ACC112 (cell line): ENCODE measurements around the gene CA11.
"Not testable (repeated sequence)": the region's sequence is repeated elsewhere in the genome, so short reads cannot be mapped to it uniquely, and the experiment has no call there.

Source experiments
- H2AFZ ChIP-seq: fragments of 200-600 bp; sonication (generic); one replicate; pipeline ENCODE4 v1.6.0; 2017; ENCODE audit warnings: antibody characterized with exemption, low read length; ENCODE audit not compliant: unreplicated experiment
- H3K27ac ChIP-seq: fragments of 200-600 bp; sonication (generic); 2 replicates; pipeline ENCODE4 v1.5.1; 2014; ENCODE audit warnings: low read depth, mild to moderate bottlenecking, antibody characterized with exemption, low read length, moderate library complexity
- H3K27me3 ChIP-seq: fragments of 200-600 bp; sonication (generic); 2 replicates; pipeline ENCODE4 v1.6.1; 2014; ENCODE audit warnings: mild to moderate bottlenecking, antibody characterized with exemption, low read length, moderate library complexity, mixed read lengths; ENCODE audit not compliant: insufficient read depth
- H3K36me3 ChIP-seq: fragments of 200-600 bp; sonication (generic); 2 replicates; pipeline ENCODE4 v1.6.1; 2016; ENCODE audit warnings: mild to moderate bottlenecking, antibody characterized with exemption, low read length, moderate library complexity, mixed read lengths; ENCODE audit not compliant: insufficient read depth
- H3K4me1 ChIP-seq: fragments of 200-600 bp; sonication (generic); one replicate; pipeline ENCODE4 v1.6.1; 2016; ENCODE audit warnings: low read length, mixed read lengths; ENCODE audit not compliant: insufficient read depth, unreplicated experiment, control insufficient read depth
- H3K4me3 ChIP-seq: fragments of 200-600 bp; sonication (generic); 2 replicates; pipeline ENCODE4 v1.5.1; 2014; ENCODE audit warnings: mild to moderate bottlenecking, low read depth, low read length
- H3K79me2 ChIP-seq: fragments of 200-600 bp; sonication (generic); one replicate; pipeline ENCODE4 v1.6.0; 2016; ENCODE audit warnings: low read length; ENCODE audit not compliant: control insufficient read depth, unreplicated experiment, insufficient read depth

The CA11 gene

GRCh38 chr19:48669903-48670668 lies 24.1 kb upstream of the CA11 start:
- Histone ChIP-seq H3K27ac (no peak overlapping the region), H3K4me1 (peaks cover 2% of the 10 kb centered on the region), H3K79me2 (no peaks in the 10 kb centered on the region), H3K4me3 (no peak overlapping the region), H2AFZ (no peak overlapping the region), H3K36me3 (no peaks in the 10 kb centered on the region), H3K27me3 (no peaks in the 10 kb centered on the region)

DNA sequence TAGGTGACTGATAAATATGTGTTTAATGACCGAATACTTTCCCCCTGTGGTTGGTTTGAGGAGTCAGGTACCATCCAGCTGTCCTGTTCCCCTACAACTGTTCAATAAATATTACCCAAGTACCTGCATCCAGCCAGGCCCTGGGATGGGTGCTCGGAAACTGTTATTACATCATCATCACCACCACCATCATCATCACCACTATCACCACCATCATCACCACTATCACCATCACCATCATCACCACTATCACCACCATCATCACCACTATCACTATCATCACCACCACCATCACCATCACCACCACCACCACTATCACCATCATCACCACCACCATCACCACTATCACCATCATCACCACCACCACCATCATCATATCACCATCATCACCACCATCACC lies 22.8 kb upstream of the CA11 start:
- Histone ChIP-seq H2AFZ (no peak overlapping the region), H3K79me2 (no peaks in the 10 kb centered on the region), H3K36me3 (no peaks in the 10 kb centered on the region), H3K4me3 (no peak overlapping the region), H3K4me1 (no peaks in the 10 kb centered on the region), H3K27ac (no peak overlapping the region), H3K27me3 (no peaks in the 10 kb centered on the region)

GRCh38 chr19:48668332-48668731 lies 22.3 kb upstream of the CA11 start:
- no peak overlapping the region for H3K27ac ChIP-seq
- no peaks in the 10 kb centered on the region for H3K27me3 ChIP-seq
- H3K4me3 ChIP-seq = no peak overlapping the region
- H3K4me1 ChIP-seq = no peaks in the 10 kb centered on the region
- no peaks in the 10 kb centered on the region for H3K36me3 ChIP-seq
- no peaks in the 10 kb centered on the region for H3K79me2 ChIP-seq
- no peak overlapping the region for H2AFZ ChIP-seq

- no peaks in the 10 kb centered on the region for H3K4me1 ChIP-seq
- no peak overlapping the region for H2AFZ ChIP-seq
- H3K79me2 ChIP-seq = no peaks in the 10 kb centered on the region
- H3K27ac ChIP-seq = no peak overlapping the region
- H3K36me3 ChIP-seq = no peaks in the 10 kb centered on the region
- no peak overlapping the region for H3K4me3 ChIP-seq
- H3K27me3 ChIP-seq = no peaks in the 10 kb centered on the region
Measured at GRCh38 chr19:48665786-48666185, 19.8 kb upstream of the CA11 start.

DNA sequence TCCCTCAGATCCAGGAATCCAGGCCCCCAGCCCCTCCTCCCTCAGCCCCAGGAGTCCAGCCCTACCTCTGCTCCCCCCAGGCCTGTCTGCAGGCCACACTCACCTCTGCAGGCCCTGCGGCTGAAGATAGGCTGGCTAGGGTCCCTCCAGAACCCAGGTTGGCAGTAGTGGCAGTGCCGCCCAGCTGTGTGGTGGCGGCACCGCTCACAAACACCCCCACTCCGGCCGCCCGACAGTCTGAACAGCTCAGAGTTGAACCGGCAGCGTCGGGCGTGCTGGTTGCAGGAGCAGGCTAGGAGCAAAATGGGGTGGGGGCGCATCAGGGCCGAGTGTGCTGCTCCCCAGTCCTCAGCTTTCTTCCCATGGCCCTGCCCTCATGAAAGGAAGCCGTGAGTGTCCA lies 18.5 kb upstream of the CA11 start:
- H2AFZ ChIP-seq = no peak overlapping the region
- no peaks in the 10 kb centered on the region for H3K36me3 ChIP-seq
- H3K4me1 ChIP-seq = no peaks in the 10 kb centered on the region
- H3K4me3 ChIP-seq = no peak overlapping the region
- H3K27ac ChIP-seq = no peak overlapping the region
- no peaks in the 10 kb centered on the region for H3K27me3 ChIP-seq
- H3K79me2 ChIP-seq = no peaks in the 10 kb centered on the region

- H3K79me2 ChIP-seq = no peaks in the 10 kb centered on the region
- no peaks in the 10 kb centered on the region for H3K36me3 ChIP-seq
- H3K4me1 ChIP-seq = no peaks in the 10 kb centered on the region
- no peak overlapping the region for H2AFZ ChIP-seq
- no peak overlapping the region for H3K27ac ChIP-seq
- H3K27me3 ChIP-seq = no peaks in the 10 kb centered on the region
- H3K4me3 ChIP-seq = no peak overlapping the region
Measured at GRCh38 chr19:48663667-48664066, 17.7 kb upstream of the CA11 start.

DNA sequence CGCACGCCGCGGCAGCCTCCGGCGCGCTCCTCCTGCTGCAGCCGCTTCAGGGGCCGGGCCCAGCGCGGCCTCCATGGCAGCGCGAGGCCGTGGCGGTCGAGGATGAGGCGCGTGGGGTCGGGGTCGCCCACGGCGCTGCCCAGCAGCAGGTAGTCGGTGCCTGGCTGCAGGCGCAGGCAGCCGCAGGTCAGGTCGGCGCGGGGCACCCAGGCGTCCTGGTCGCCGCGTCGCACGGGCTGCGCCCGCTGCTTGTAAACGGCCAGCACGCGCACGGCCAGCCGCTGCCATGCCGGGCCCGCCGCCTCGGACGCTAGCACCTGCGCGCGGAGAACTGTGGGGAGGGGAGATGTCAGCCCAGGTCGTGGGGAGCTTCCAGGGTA lies 15.7 kb upstream of the CA11 start:
- Histone ChIP-seq H2AFZ (no peak overlapping the region), H3K36me3 (no peaks in the 10 kb centered on the region), H3K27me3 (no peaks in the 10 kb centered on the region), H3K27ac (no peak overlapping the region), H3K4me3 (no peak overlapping the region), H3K4me1 (no peaks in the 10 kb centered on the region), H3K79me2 (no peaks in the 10 kb centered on the region)

GRCh38 chr19:48660852-48661710 lies 15.1 kb upstream of the CA11 start:
- no peak overlapping the region for H2AFZ ChIP-seq
- peak overlapping the region; percentile 70 for H3K27ac ChIP-seq

DNA sequence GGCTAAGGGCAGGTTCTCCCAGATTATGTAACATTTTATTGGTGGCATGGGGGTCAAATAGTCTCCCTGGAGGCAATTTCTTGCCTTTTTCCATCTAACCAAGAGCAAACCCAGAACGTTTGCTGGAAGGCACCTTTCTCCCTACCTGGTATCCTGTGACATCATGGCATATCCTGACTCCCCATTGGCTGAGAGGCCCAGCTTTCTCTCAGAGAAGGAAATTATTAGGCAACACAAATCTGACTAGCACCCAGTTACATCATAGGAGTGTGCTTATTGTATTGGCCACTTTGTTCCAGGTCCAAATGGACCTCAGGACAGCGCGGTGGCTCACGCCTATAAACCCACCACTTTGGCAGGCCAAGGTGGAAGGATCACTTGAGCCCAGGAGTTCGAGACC lies 13.8 kb upstream of the CA11 start:
- no peak overlapping the region for H3K4me3 ChIP-seq
- H3K27ac ChIP-seq = no peak overlapping the region
- H3K4me1 ChIP-seq = no peaks in the 10 kb centered on the region
- no peaks in the 10 kb centered on the region for H3K36me3 ChIP-seq
- H3K79me2 ChIP-seq = no peaks in the 10 kb centered on the region
- H3K27me3 ChIP-seq = no peaks in the 10 kb centered on the region
- H2AFZ ChIP-seq = no peak overlapping the region

More at GRCh38 chr19:48660852-48661710, 15.1 kb upstream of the CA11 start:
- Histone ChIP-seq H3K79me2 (no peaks in the 10 kb centered on the region), H3K36me3 (no peaks in the 10 kb centered on the region), H3K27me3 (no peaks in the 10 kb centered on the region), H3K4me1 (no peaks in the 10 kb centered on the region), H3K4me3 (no peak overlapping the region)

- H2AFZ ChIP-seq = no peak overlapping the region
- no peak overlapping the region for H3K4me3 ChIP-seq
- no peak overlapping the region for H3K27ac ChIP-seq
- H3K27me3 ChIP-seq = no peaks in the 10 kb centered on the region
- no peaks in the 10 kb centered on the region for H3K36me3 ChIP-seq
- H3K4me1 ChIP-seq = no peaks in the 10 kb centered on the region
- no peaks in the 10 kb centered on the region for H3K79me2 ChIP-seq
Measured at GRCh38 chr19:48658483-48658882, 12.5 kb upstream of the CA11 start.

- not testable (repeated sequence) for H2AFZ ChIP-seq, H3K27me3 ChIP-seq, H3K4me1 ChIP-seq, H3K27ac ChIP-seq, H3K79me2 ChIP-seq, H3K36me3 ChIP-seq, H3K4me3 ChIP-seq
Measured at GRCh38 chr19:48657828-48658227, 11.8 kb upstream of the CA11 start.
